T-cell (primary cell): Measurements from ENCODE around the gene EP400. TPM values are rescaled to one million over a fixed set of nuclear protein-coding genes. Genes with fewer than 3 reads are reported as not detected.

Source experiments
- ATAC-seq, 4 experiments: fragments of 200-7000 bp in 3 of 4; fragments of 150-1000 bp in 1 of 4; cut with Tn5 transposase; replicated peaks in 1 of 4; 1 replicate in 3 of 4; 2 replicates in 1 of 4; pipeline ENCODE4 v1.10.0; 2021; ENCODE audit warnings: moderate library complexity in 3 of 4, mild to moderate bottlenecking in 2 of 4, moderate number of reproducible peaks in 1 of 4
- CTCF ChIA-PET, 2 donors: fragments of 300-600 bp; sonication (Branson Sonifier 250); formaldehyde crosslinking; loops; one replicate each; lab custom pipeline; 2022; ENCODE audit warnings: antibody characterized with exemption in 2 of 2; lab: Charles Lee
- POLR2A ChIA-PET, 2 donors: fragments of 300-600 bp; sonication (Branson Sonifier 250); formaldehyde crosslinking; loops; one replicate each; lab custom pipeline; 2022; ENCODE audit warnings: antibody characterized with exemption in 2 of 2; lab: Charles Lee
- DNase-seq, 35 experiments: peaks; one replicate each; pipeline versions ENCODE4 v3.0.0 to v3.0.0-alpha.2; 2013 to 2023
- H3K27ac ChIP-seq: one replicate; pipeline ENCODE4 v1.5.1; 2013; ENCODE audit warnings: low read length
- H3K27me3 ChIP-seq, 2 experiments: replicated peaks in 1 of 2; 1 replicate in 1 of 2; 2 replicates in 1 of 2; pipeline versions ENCODE4 v1.6.1 to v1.7.0; 2013; ENCODE audit warnings: low read length in 1 of 2, mixed read lengths in 1 of 2; ENCODE audit not compliant: control insufficient read depth in 2 of 2, insufficient read depth in 2 of 2; ENCODE audit errors: extremely low read depth in 1 of 2
- H3K36me3 ChIP-seq, 2 donors: 1 replicate in 1 of 2; 2 replicates in 1 of 2; pipeline versions ENCODE4 v1.6.1 to v1.7.0; 2013; ENCODE audit warnings: low read length in 1 of 2; ENCODE audit not compliant: control insufficient read depth in 2 of 2, insufficient read depth in 1 of 2; ENCODE audit errors: extremely low read depth in 1 of 2
- H3K4me1 ChIP-seq, 2 experiments: 1 replicate in 1 of 2; 2 replicates in 1 of 2; pipeline versions ENCODE4 v1.6.1 to v1.7.0; 2013; ENCODE audit warnings: low read length in 2 of 2, mixed read lengths in 1 of 2; ENCODE audit not compliant: insufficient read depth in 2 of 2, control insufficient read depth in 1 of 2; ENCODE audit errors: extremely low read depth in 1 of 2
- H3K4me3 ChIP-seq, 2 donors: 1 replicate in 1 of 2; 2 replicates in 1 of 2; pipeline versions ENCODE4 v1.5.1 to v1.7.0; 2013; ENCODE audit warnings: mild to moderate bottlenecking in 2 of 2, low read length in 1 of 2, moderate library complexity in 1 of 2; ENCODE audit not compliant: control insufficient read depth in 1 of 2; ENCODE audit errors: extremely low read depth in 1 of 2
- H3K9me3 ChIP-seq: 2 replicates; pipeline ENCODE4 v1.7.0; 2013
- H3K27ac Mint-ChIP-seq, 2 donors: one replicate each; pipeline ENCODE4 v1.8.0; 2020 to 2021; ENCODE audit warnings: mild to moderate bottlenecking in 2 of 2, mixed read lengths in 2 of 2
- H3K27me3 Mint-ChIP-seq, 2 donors: one replicate each; pipeline ENCODE4 v1.8.0; 2021 to 2022; ENCODE audit warnings: mixed read lengths in 2 of 2
- H3K36me3 Mint-ChIP-seq: one replicate; pipeline ENCODE4 v1.8.0; 2021; ENCODE audit warnings: mixed read lengths
- H3K4me1 Mint-ChIP-seq, 3 donors: one replicate each; pipeline ENCODE4 v1.8.0; 2020 to 2022; ENCODE audit warnings: mixed read lengths in 3 of 3, mild to moderate bottlenecking in 1 of 3
- H3K4me3 Mint-ChIP-seq, 3 donors: one replicate each; pipeline ENCODE4 v1.8.0; 2020 to 2022; ENCODE audit warnings: mild to moderate bottlenecking in 3 of 3, mixed read lengths in 3 of 3, moderate library complexity in 3 of 3
- H3K9me3 Mint-ChIP-seq, 3 donors: one replicate each; pipeline ENCODE4 v1.8.0; 2020 to 2022; ENCODE audit warnings: mixed read lengths in 3 of 3
- WGBS: methylation state at CpG from one replicate; pipeline ENCODE4 v1.1.5; 2013; ENCODE audit warnings: missing lambda C conversion rate; ENCODE audit not compliant: insufficient coverage; 5-methylcytosine and 5-hydroxymethylcytosine counted together
- total RNA-seq, 35 experiments: library from RNA in 6 of 35; stranded (reverse) in 6 of 35; fragments of 120-200 nt in 1 of 35; gene quantifications; one replicate each; pipeline versions ENCODE4 v1.2.1 to v1.2.4 and lab custom pipeline; 2013 to 2026

Gene EP400
- total RNA-seq, 5 donors from 2014 or later (not counting 1 experiment from before 2014, with no cell fraction given): 75.7 to 84.3 (median 79.2) TPM

GRCh38 chr12:131903270-131904255, 46.2 kb upstream of the EP400 start:
- H3K27me3 ChIP-seq: no peaks in the 10 kb centered on the region
- WGBS: 96% methylated on average over 8 of the region's 13 CpGs
- POLR2A ChIA-PET: no interaction called here

DNA sequence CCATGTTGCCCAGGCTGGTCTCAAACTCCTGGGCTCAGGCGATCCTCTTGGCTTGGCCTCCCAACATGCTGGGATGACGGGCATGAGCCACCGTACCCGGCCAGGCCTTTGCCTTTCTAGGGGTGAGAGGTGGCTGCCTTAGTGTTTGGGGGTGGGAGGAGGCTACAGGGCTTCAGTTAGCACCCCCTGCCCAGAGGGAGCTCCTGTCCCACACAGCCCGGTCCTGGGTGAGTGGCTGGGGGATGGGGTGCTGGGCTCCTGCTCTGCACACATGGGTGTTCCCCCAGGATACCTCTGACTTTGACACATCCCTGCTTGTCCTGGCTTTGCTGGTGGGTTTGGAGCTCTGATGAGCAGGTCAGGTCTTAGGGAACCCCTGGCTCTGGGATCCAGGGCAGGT, 45.4 kb upstream of the EP400 start:
- Histone ChIP-seq H3K4me3 (no peak overlapping the region), H3K9me3 (no peaks in the 10 kb centered on the region), H3K27me3 (no peaks in the 10 kb centered on the region), H3K27ac (no peak overlapping the region), H3K4me1 (peaks cover 5 to 35% of the 10 kb centered on the region in 2 experiments), H3K36me3 (peaks cover 8 to 11% of the 10 kb centered on the region in 2 donors)
- peaks cover 3% of the 10 kb centered on the region for H3K36me3 Mint-ChIP-seq
- ATAC-seq: no peak
- CTCF ChIA-PET: no interaction called here
- no peaks in the 10 kb centered on the region for H3K27me3 Mint-ChIP-seq
- H3K9me3 Mint-ChIP-seq: no peaks in the 10 kb centered on the region
- peaks cover 15 to 28% (median 28%) of the 10 kb centered on the region in 3 donors for H3K4me1 Mint-ChIP-seq
- H3K4me3 Mint-ChIP-seq: no peak overlapping the region
- POLR2A ChIA-PET: no interaction called here
- DNase-seq: no peak
- H3K27ac Mint-ChIP-seq: no peak overlapping the region
- 100% methylated on average over 3 of the region's 5 CpGs for WGBS

More at GRCh38 chr12:131903270-131904255, 46.2 kb upstream of the EP400 start:
- DNase-seq (no peak), ATAC-seq (no peak)
- Mint-ChIP-seq H3K27ac (no peak overlapping the region), H3K36me3 (no peaks in the 10 kb centered on the region), H3K4me3 (no peak overlapping the region), H3K4me1 (peaks cover 15 to 28% (median 28%) of the 10 kb centered on the region in 3 donors), H3K27me3 (no peaks in the 10 kb centered on the region), H3K9me3 (no peaks in the 10 kb centered on the region)
- no peak overlapping the region for H3K4me3 ChIP-seq
- no peak overlapping the region for H3K27ac ChIP-seq
- CTCF ChIA-PET: no interaction called here
- no peaks in the 10 kb centered on the region for H3K9me3 ChIP-seq
- peaks cover 8 to 11% of the 10 kb centered on the region in 2 donors for H3K36me3 ChIP-seq
- peaks cover 5 to 35% of the 10 kb centered on the region in 2 experiments for H3K4me1 ChIP-seq

DNA sequence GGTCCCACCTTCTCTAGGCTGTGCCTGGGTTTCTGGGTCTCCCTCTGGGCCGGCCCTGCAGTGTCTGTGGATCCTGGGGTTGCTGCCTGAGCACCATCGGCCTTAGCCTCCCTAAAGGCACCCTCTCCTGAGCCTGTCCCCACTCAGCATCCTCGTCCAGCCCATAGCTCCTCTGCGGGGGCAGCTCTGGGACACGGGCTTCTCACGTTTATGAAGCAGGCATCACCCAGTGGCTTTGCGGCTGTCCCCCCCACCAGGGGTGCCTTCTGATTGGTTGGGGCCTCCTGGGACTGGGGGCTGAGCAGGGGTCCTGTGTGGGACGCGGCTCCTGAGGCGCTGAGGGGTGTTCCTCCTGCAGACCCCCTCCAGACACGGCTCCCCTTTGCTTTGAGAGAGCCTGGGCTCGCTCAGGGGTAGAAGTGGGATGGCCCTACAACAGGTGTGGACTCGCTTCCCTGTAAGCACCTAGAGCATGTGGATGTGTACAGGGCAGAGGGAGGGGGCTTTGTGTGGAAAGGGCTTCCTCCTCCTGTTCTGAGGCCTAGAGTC, 44.6 kb upstream of the EP400 start:
- ChIA-PET CTCF (no interaction called here), POLR2A (no interaction called here)
- no peak overlapping the region for H3K4me3 ChIP-seq
- H3K36me3 ChIP-seq: peaks cover 15 to 18% of the 10 kb centered on the region in 2 donors
- peaks cover 12 to 26% (median 26%) of the 10 kb centered on the region in 3 donors for H3K4me1 Mint-ChIP-seq
- DNase-seq (no peak), ATAC-seq (no peak)
- no peak overlapping the region for H3K4me3 Mint-ChIP-seq
- H3K9me3 Mint-ChIP-seq: no peaks in the 10 kb centered on the region
- no peak overlapping the region for H3K27ac Mint-ChIP-seq
- peaks cover 5 to 35% of the 10 kb centered on the region in 2 experiments for H3K4me1 ChIP-seq
- H3K9me3 ChIP-seq: no peaks in the 10 kb centered on the region
- peaks cover 3% of the 10 kb centered on the region for H3K36me3 Mint-ChIP-seq
- H3K27ac ChIP-seq: no peak overlapping the region
- WGBS: 88% methylated on average over 6 of the region's 13 CpGs
- no peaks in the 10 kb centered on the region for H3K27me3 Mint-ChIP-seq
- no peaks in the 10 kb centered on the region for H3K27me3 ChIP-seq

DNA sequence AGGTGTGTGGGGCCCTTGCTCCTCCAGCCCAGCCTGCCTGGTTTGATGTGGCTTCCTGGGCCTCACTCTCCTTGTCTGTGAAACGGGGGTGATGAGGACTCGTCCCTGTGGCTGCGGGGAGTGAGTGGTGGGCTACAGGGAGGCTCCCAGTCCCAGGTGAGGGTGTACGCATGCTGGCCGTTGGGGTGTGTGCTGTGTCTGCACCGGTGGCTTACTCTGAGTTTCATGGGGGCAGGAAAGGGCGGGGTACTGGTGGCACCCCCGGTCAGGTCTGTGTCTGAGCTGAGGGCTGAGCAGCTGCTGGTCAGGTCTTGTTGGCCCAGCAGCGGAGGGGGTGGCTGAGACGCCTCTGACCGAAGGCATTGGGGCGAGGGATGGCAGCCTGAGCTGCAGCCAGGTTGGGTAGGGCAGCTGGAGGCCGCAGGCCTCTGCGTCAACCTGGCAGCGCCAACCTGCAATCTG, 44.1 kb upstream of the EP400 start:
- peaks cover 8 to 25% (median 21%) of the 10 kb centered on the region in 3 donors for H3K4me1 Mint-ChIP-seq
- Histone ChIP-seq H3K27ac (no peak overlapping the region), H3K27me3 (no peaks in the 10 kb centered on the region), H3K4me3 (no peak overlapping the region), H3K4me1 (peaks cover 5 to 35% of the 10 kb centered on the region in 2 experiments), H3K9me3 (no peaks in the 10 kb centered on the region), H3K36me3 (peaks cover 20 to 23% of the 10 kb centered on the region in 2 donors)
- no peak for DNase-seq
- peaks cover 3% of the 10 kb centered on the region for H3K36me3 Mint-ChIP-seq
- WGBS: 70% methylated on average over 15 of the region's 15 CpGs
- no peak overlapping the region for H3K4me3 Mint-ChIP-seq
- no peaks in the 10 kb centered on the region for H3K27me3 Mint-ChIP-seq
- H3K9me3 Mint-ChIP-seq: no peaks in the 10 kb centered on the region
- peak overlapping the region in 1 of 2 donors; percentile 27 for H3K27ac Mint-ChIP-seq
- POLR2A ChIA-PET: no interaction called here
- ATAC-seq: no peak
- CTCF ChIA-PET: no interaction called here

- no peaks in the 10 kb centered on the region for H3K27me3 ChIP-seq
- H3K27ac Mint-ChIP-seq: no peak overlapping the region
- H3K4me1 Mint-ChIP-seq: peaks cover 8 to 19% (median 19%) of the 10 kb centered on the region in 3 donors
- H3K4me3 ChIP-seq: no peak overlapping the region
- 95% methylated on average over 13 of the region's 31 CpGs for WGBS
- CTCF ChIA-PET: no interaction called here
- POLR2A ChIA-PET: no interaction called here
- H3K4me1 ChIP-seq: peaks cover 5 to 23% of the 10 kb centered on the region in 2 experiments
- H3K4me3 Mint-ChIP-seq: no peak overlapping the region
- ATAC-seq (no peak), DNase-seq (no peak)
- no peaks in the 10 kb centered on the region for H3K9me3 Mint-ChIP-seq
- H3K27me3 Mint-ChIP-seq: no peaks in the 10 kb centered on the region
- H3K36me3 Mint-ChIP-seq: peaks cover 7% of the 10 kb centered on the region
- H3K9me3 ChIP-seq: no peaks in the 10 kb centered on the region
- H3K36me3 ChIP-seq: peaks cover 36 to 38% of the 10 kb centered on the region in 2 donors
- no peak overlapping the region for H3K27ac ChIP-seq
Measured at GRCh38 chr12:131907379-131908091, 42.2 kb upstream of the EP400 start.
